NCI-H524 treated with DMSO at 0.1 percent for 48 hours (cell line): ENCODE measurements around the gene FIBCD1.
A peak's percentile ranks its signal among the peaks of the same experiment; 100 is the strongest.

Source experiments
- DNase-seq: peaks from one replicate; lab custom pipeline; 2025; lab: John Stamatoyannopoulos, UW

FIBCD1 gene

GRCh38 chr9:130878295-130878694 is 60.8 kb downstream of the FIBCD1 start:
- DNase-seq, result no peak

- DNase-seq, result no peak
Measured at GRCh38 chr9:130877300-130877699, 61.7 kb downstream of the FIBCD1 start.

GRCh38 chr9:130874783-130875182 is 64.3 kb downstream of the FIBCD1 start:
- no peak for DNase-seq

- no peak for DNase-seq
Measured at GRCh38 chr9:130873966-130874365, 65.1 kb downstream of the FIBCD1 start.

GRCh38 chr9:130872912-130873503 is 66.0 kb downstream of the FIBCD1 start:
- DNase-seq, result no peak

- no peak for DNase-seq
Measured at GRCh38 chr9:130872508-130872907, 66.5 kb downstream of the FIBCD1 start.

GRCh38 chr9:130872093-130872492 is 67.0 kb downstream of the FIBCD1 start:
- no peak for DNase-seq

GRCh38 chr9:130871395-130872062 is 67.5 kb downstream of the FIBCD1 start:
- no peak for DNase-seq

- no peak for DNase-seq
Measured at GRCh38 chr9:130870491-130871381, 68.3 kb downstream of the FIBCD1 start.

GRCh38 chr9:130869250-130869649 is 69.8 kb downstream of the FIBCD1 start:
- no peak for DNase-seq

GRCh38 chr9:130868230-130868629 is 70.8 kb downstream of the FIBCD1 start:
- no peak for DNase-seq

- no peak for DNase-seq
Measured at GRCh38 chr9:130867556-130867955, 71.5 kb downstream of the FIBCD1 start.

- DNase-seq, result peak; percentile 73
Measured at GRCh38 chr9:130866474-130866965, 72.5 kb downstream of the FIBCD1 start.

GRCh38 chr9:130865921-130866320 is 73.1 kb downstream of the FIBCD1 start:
- no peak for DNase-seq

GRCh38 chr9:130864541-130864940 is 74.5 kb downstream of the FIBCD1 start:
- no peak for DNase-seq

- DNase-seq, result no peak
Measured at GRCh38 chr9:130862747-130863146, 76.3 kb downstream of the FIBCD1 start.

- DNase-seq, result no peak
Measured at GRCh38 chr9:130862217-130862616, 76.8 kb downstream of the FIBCD1 start.

GRCh38 chr9:130861372-130862180 is 77.5 kb downstream of the FIBCD1 start:
- DNase-seq, result no peak

- no peak for DNase-seq
Measured at GRCh38 chr9:130860458-130861316, 78.4 kb downstream of the FIBCD1 start.

GRCh38 chr9:130858739-130859705 is 80.0 kb downstream of the FIBCD1 start:
- DNase-seq, result no peak
